Measurements from ENCODE around the gene SENP1.

DNA sequence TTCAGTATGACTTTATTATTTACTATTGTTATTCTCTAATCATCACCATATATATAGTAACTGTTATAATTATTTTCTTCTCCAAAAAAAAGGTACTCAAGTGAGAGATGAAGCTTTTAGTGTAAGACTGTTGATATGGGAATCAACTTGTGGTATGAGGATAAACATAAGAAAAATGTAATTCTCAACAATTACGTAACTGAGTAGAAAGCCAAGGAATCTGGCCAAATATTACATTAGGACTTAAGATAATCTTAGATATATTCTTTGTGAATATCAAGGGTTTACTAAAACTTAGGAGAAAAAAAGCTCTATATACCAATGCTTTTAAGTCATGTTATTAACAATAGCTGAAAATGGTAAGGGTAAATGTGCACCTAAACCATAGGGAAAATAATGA, 13.3 kb downstream of the SENP1 start:
- TF ChIP-seq, protein P1, sequence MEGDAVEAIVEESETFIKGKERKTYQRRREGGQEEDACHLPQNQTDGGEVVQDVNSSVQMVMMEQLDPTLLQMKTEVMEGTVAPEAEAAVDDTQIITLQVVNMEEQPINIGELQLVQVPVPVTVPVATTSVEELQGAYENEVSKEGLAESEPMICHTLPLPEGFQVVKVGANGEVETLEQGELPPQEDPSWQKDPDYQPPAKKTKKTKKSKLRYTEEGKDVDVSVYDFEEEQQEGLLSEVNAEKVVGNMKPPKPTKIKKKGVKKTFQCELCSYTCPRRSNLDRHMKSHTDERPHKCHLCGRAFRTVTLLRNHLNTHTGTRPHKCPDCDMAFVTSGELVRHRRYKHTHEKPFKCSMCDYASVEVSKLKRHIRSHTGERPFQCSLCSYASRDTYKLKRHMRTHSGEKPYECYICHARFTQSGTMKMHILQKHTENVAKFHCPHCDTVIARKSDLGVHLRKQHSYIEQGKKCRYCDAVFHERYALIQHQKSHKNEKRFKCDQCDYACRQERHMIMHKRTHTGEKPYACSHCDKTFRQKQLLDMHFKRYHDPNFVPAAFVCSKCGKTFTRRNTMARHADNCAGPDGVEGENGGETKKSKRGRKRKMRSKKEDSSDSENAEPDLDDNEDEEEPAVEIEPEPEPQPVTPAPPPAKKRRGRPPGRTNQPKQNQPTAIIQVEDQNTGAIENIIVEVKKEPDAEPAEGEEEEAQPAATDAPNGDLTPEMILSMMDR (IDR thresholded peaks at IDR 0.05): no peak
- TF ChIP-seq POLR2A (IDR thresholded peaks at IDR 0.05): no peak

Data from Peyer's patch (tissue), 4 donors.